Mucosa of rectum (tissue), 2 donors: ENCODE measurements around the gene BICRA.
"Not testable (repeated sequence)": the region's sequence is repeated elsewhere in the genome, so short reads cannot be mapped to it uniquely, and the experiment has no call there.

ENCODE experiments used
- H3K27ac ChIP-seq, 2 donors: one replicate each; pipeline ENCODE4 v1.7.0; 2013; ENCODE audit warnings: inconsistent platforms in 2 of 2, low read depth in 2 of 2, low read length in 2 of 2
- H3K27me3 ChIP-seq, 2 donors: one replicate each; pipeline ENCODE4 v1.7.0; 2013; ENCODE audit warnings: low read length in 2 of 2; ENCODE audit not compliant: control insufficient read depth in 2 of 2, insufficient read depth in 2 of 2
- H3K36me3 ChIP-seq, 2 donors: one replicate each; pipeline ENCODE4 v1.7.0; 2013; ENCODE audit warnings: low read length in 2 of 2; ENCODE audit not compliant: control insufficient read depth in 2 of 2, insufficient read depth in 2 of 2
- H3K4me1 ChIP-seq, 2 donors: one replicate each; pipeline ENCODE4 v1.7.0; 2013; ENCODE audit warnings: low read length in 2 of 2, mild to moderate bottlenecking in 1 of 2; ENCODE audit not compliant: control insufficient read depth in 2 of 2, insufficient read depth in 2 of 2
- H3K4me3 ChIP-seq, 2 donors: one replicate each; pipeline ENCODE4 v1.7.0; 2013; ENCODE audit warnings: low read length in 2 of 2
- H3K9ac ChIP-seq, 2 donors: one replicate each; pipeline ENCODE4 v1.7.0; 2013; ENCODE audit warnings: low read length in 2 of 2, low read depth in 1 of 2, mild to moderate bottlenecking in 1 of 2
- H3K9me3 ChIP-seq, 2 donors: one replicate each; pipeline ENCODE4 v1.7.0; 2013; ENCODE audit warnings: low read length in 2 of 2; ENCODE audit not compliant: control insufficient read depth in 2 of 2
- donor health status: healthy.
- donor health status: Normal muscosa, but diverticular disease.

Gene BICRA

DNA sequence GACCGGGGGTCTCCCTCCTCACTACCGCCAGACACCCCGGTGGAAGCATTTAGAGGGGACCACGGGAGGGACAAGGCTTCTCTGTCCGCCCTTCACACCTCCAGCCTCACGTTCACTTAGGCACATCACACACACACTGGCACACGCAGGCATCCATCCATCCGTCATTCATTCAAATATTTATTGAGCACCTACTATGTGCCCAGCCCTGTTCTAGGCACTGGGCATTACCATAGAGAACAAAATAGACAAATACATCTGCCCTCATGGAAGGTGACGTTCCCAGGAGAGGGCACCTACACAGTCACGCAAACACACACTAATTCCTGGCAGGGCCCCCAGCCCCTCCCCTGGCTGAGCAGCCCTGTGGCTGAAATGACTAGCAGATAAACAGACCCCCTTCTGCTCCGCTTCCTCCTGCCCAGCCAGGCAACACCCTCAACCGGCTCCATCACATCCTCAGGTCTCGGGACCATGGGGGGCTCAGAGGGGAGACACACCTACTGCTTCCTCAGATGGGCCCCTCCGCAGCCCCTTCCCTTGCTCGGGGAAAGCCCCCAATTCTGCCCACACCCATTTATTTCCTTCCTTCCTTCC, 132.7 kb downstream of the BICRA start:
- H3K27me3 ChIP-seq, result no peaks in the 10 kb centered on the region
- H3K9ac ChIP-seq, result no peak overlapping the region
- peaks cover 17 to 20% of the 10 kb centered on the region in 2 donors for H3K4me1 ChIP-seq
- no peaks in the 10 kb centered on the region for H3K36me3 ChIP-seq
- H3K9me3 ChIP-seq, result no peaks in the 10 kb centered on the region
- no peak overlapping the region for H3K4me3 ChIP-seq
- no peak overlapping the region for H3K27ac ChIP-seq

DNA sequence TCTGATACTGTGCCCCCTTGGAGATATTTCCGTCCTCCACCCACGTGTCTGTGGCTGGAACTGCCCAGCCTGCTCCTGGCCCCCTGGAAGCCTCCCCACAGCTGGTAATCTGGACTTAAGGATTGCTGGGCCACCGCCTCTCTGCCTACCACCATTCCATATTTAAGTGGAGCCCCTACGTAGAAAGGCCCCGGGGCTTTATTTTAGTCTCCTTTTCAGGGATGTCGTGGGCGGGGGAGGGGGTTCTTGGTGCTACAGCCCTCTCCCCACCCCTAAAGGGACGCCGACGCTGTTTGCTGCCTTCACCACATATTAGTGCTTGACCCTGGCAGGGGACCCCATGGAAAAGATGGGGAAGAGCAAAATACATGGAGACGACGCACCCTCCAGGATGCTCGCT, 133.7 kb downstream of the BICRA start:
- H3K4me3 ChIP-seq, result peak overlapping the region; percentile 70 to 76
- H3K36me3 ChIP-seq, result peaks cover 0 to 5% of the 10 kb centered on the region in 2 donors
- H3K27ac ChIP-seq, result peak overlapping the region; percentile 85
- H3K9ac ChIP-seq, result peak overlapping the region in 1 of 2 donors; percentile 58
- no peaks in the 10 kb centered on the region for H3K9me3 ChIP-seq
- peaks cover 19 to 20% of the 10 kb centered on the region in 2 donors for H3K4me1 ChIP-seq
- H3K27me3 ChIP-seq, result no peaks in the 10 kb centered on the region

DNA sequence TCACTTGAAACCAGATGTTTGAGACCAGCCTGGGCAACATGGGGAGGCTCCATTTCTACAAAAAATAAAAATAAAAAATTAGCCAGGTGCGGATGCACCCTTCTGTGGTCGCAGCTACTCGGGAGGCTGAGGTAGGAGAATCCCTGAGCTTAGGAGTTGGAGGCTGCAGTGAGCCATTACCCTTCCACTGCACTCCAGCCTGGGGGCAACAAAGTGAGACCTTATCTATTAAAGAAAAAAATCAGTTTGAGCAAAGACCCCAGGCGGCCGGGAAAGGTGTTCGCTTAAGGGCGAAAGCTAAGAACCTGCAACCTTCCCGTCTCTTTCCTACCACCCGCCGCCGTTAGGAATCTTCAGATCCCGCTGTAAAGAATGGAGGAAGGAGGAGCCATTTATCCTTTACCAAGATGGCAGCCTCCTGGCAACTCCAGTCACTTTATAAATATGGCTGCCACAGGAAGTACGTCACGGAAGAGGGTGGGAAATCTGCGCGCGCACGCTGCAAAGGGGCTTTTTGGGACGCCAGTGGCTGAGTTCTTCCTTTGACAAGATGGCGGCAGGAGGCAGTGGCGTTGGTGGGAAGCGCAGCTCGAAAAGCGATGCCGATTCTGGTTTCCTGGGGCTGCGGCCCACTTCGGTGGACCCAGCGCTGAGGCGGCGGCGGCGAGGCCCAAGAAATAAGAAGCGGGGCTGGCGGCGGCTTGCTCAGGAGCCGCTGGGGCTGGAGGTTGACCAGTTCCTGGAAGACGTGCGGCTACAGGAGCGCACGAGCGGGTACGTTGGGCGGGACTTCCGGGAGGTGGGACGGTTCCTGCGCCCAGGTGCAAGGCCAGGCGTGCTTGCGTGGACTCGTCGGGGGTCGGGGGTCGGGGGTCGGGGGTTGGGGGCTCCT, 136.3 kb downstream of the BICRA start, which contains the start of gene NOP53:
NOP53 (plus strand) TSS at position 537 of the 892 bp plus-strand sequence; CDS start at position 551, 14 bp downstream.
- Histone ChIP-seq H3K27ac (peak within 1 kb of the TSS; percentile 94 to 95), H3K36me3 (peaks cover 16 to 26% of the 10 kb centered on the region in 2 donors), H3K4me1 (peaks cover 19 to 20% of the 10 kb centered on the region in 2 donors)

DNA sequence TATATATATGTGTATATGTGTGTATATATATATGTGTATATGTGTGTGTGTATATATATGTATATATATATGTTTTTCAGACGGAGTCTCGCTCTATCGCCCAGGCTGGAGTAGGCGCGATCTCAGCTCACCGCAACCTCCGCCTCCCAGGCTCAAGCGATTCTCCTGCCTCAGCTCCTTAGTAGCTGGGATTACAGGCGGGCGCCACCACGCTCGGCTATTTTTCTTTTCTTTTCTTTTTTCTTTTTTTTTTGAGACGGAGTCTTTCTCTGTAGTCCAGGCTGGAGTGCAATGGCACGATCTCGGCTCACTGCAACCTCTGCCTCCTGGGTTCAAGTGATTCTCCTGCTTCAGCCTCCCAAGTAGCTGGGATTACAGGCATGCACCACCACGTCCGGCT, 137.2 kb downstream of the BICRA start:
- H3K27ac ChIP-seq, H3K9me3 ChIP-seq, H3K27me3 ChIP-seq: not testable (repeated sequence)
- Histone ChIP-seq H3K9ac (peak overlapping the region in 1 of 2 donors; percentile 24), H3K4me1 (peaks cover 19 to 20% of the 10 kb centered on the region in 2 donors), H3K36me3 (peaks cover 24 to 35% of the 10 kb centered on the region in 2 donors), H3K4me3 (peak overlapping the region; percentile 75 to 85)

More for the DNA sequence above, 136.3 kb downstream of the BICRA start, which contains the start of gene NOP53:
- H3K27me3 ChIP-seq, result no peaks in the 10 kb centered on the region
- H3K4me3 ChIP-seq, result peak within 1 kb of the TSS; percentile 75 to 85
- peak within 1 kb of the TSS; percentile 60 to 89 for H3K9ac ChIP-seq
- no peaks in the 10 kb centered on the region for H3K9me3 ChIP-seq

DNA sequence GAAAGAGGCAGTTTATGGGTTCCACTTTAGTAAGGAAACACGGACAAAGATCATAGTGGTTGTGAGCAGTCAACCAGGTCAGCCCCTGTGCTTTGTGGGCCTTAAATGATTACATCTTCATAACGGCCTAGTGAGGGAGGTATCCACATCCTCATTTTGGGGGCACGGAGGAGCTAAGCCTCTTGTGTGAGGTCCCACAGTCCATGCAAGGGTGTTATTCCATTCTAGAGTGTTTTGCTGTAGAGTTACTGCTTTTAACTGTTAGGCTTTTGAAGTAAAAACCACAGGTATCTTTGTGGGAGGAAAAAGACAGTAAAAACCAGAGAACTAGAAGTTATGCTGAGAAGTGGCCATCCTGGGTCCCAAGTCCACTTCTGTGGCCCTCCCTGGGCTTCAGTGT, 140.4 kb downstream of the BICRA start:
- Histone ChIP-seq H3K27me3 (no peaks in the 10 kb centered on the region), H3K27ac (no peak overlapping the region), H3K9ac (no peak overlapping the region), H3K4me1 (peaks cover 5 to 8% of the 10 kb centered on the region in 2 donors), H3K9me3 (no peaks in the 10 kb centered on the region), H3K4me3 (no peak overlapping the region), H3K36me3 (peaks cover 49 to 64% of the 10 kb centered on the region in 2 donors)

DNA sequence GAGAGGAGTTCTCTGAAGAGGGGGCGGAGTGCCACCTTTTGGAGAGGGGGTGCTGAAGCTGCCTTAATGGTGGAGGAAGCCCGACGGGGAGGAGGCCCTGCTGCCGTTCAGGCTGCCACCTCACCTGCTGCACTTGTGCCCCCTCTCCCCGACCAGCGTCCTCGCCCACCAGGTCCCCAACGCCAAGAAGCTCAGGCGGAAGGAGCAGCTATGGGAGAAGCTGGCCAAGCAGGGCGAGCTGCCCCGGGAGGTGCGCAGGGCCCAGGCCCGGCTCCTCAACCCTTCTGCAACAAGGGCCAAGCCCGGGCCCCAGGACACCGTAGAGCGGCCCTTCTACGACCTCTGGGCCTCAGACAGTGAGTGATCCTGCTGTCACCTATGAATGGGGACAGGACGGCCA, 141.8 kb downstream of the BICRA start:
- Histone ChIP-seq H3K4me1 (peaks cover 5 to 8% of the 10 kb centered on the region in 2 donors), H3K27me3 (no peaks in the 10 kb centered on the region), H3K4me3 (no peak overlapping the region), H3K36me3 (peaks cover 52 to 71% of the 10 kb centered on the region in 2 donors), H3K27ac (no peak overlapping the region), H3K9ac (no peak overlapping the region), H3K9me3 (no peaks in the 10 kb centered on the region)

DNA sequence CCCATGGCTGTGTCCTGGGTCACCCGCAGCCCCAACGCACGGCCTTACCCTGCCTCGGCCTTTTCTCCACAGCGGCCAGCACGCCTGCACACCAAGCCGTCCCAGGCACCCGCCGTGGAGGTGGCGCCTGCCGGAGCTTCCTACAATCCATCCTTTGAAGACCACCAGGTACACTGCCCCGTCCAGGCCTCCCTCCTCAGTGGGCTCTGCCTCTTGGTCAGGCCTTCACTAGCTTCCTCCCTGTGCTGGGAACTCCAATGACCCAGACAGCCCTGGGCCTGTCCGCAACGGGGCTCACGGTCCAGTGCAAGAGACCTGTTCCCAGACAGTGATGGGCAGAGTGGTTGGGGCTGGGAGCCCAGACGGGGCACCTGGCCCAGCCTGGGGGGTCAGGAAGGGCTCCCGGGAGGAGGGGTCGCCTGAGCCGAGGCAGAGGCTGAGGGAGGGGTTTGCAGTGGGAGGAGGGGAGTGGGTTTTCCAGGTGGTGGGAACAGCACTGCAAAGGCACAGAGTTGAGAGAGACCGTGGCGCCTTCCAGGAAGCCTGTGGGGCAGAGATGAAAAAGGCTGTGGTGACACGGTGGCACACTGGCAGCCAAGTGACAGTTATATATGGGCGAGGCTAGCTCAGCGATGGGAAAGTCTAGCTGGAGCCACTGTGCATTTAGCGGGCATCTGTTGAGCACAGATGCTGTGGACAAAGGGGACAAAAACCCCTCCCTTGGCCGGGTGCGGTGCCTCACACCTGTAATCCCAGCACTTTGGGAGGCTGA, 143.7 kb downstream of the BICRA start:
- Histone ChIP-seq H3K36me3 (peaks cover 68 to 82% of the 10 kb centered on the region in 2 donors), H3K9ac (no peak overlapping the region), H3K27ac (no peak overlapping the region), H3K9me3 (no peaks in the 10 kb centered on the region), H3K4me3 (no peak overlapping the region), H3K4me1 (peaks cover 11 to 12% of the 10 kb centered on the region in 2 donors), H3K27me3 (no peaks in the 10 kb centered on the region)
